Thyroid gland (tissue), 4 donors: ENCODE results near the gene ZNF630. TPM values are rescaled to one million over a fixed set of nuclear protein-coding genes. Genes with fewer than 3 reads are reported as not detected.
"Not testable (repeated sequence)": the region's sequence is repeated elsewhere in the genome, so short reads cannot be mapped to it uniquely, and the experiment has no call there.

Experiments
- DNase-seq, 2 donors: peaks; one replicate each; pipeline ENCODE4 v3.0.0-alpha.2; 2019
- H3K27ac ChIP-seq, 3 donors: fragments of 200-600 bp; sonication (generic); 1 replicate in 2 of 3; 2 replicates in 1 of 3; pipeline ENCODE4 v1.5.1; 2016 to 2019; ENCODE audit warnings: mild to moderate bottlenecking in 1 of 3, moderate library complexity in 1 of 3
- H3K27me3 ChIP-seq: fragments of 200-600 bp; sonication (generic); one replicate; pipeline ENCODE4 v1.5.1; 2019
- H3K36me3 ChIP-seq, 2 donors: fragments of 200-600 bp; sonication (generic); one replicate each; pipeline ENCODE4 v1.5.1; 2016 to 2019
- H3K4me1 ChIP-seq, 2 donors: fragments of 200-600 bp; sonication (generic); one replicate each; pipeline ENCODE4 v1.5.1; 2017 to 2019
- H3K4me3 ChIP-seq, 3 donors: fragments of 200-600 bp; sonication (generic); replicated peaks in 1 of 3; 1 replicate in 2 of 3; 2 replicates in 1 of 3; pipeline ENCODE4 v1.5.1; 2016; ENCODE audit warnings: mild to moderate bottlenecking in 1 of 3
- H3K9me3 ChIP-seq: fragments of 200-600 bp; sonication (generic); one replicate; pipeline ENCODE4 v1.5.1; 2017
- CTCF ChIP-seq, 6 experiments: fragments of 200-600 bp in 3 of 6; fragments of 450-650 bp in 3 of 6; sonication (generic) in 3 of 6; IDR thresholded peaks; one replicate each; pipeline ENCODE4 v1.5.1; 2016 to 2019; ENCODE audit warnings: antibody characterized with exemption in 6 of 6, mild to moderate bottlenecking in 2 of 6, inconsistent platforms in 1 of 6, moderate library complexity in 1 of 6
- POLR2A ChIP-seq, 2 donors: fragments of 450-650 bp; IDR thresholded peaks; one replicate each; pipeline ENCODE4 v1.6.1; 2017; ENCODE audit warnings: antibody characterized with exemption in 2 of 2, mild to moderate bottlenecking in 2 of 2, moderate library complexity in 1 of 2
- WGBS, 2 donors: methylation state at CpG; one replicate each; pipeline ENCODE4 v1.1.5; 2017; 5-methylcytosine and 5-hydroxymethylcytosine counted together
- intact Hi-C: fragments of 100-400 bp; cut with DNase I; formaldehyde crosslinking; loops from one replicate; pipeline ENCODE4 v1.15.1; 2023
- total RNA-seq, 4 donors: library from RNA; depleted of rRNA; stranded (reverse); fragments of >200 nt; gene quantifications; one replicate each; pipeline ENCODE4 v1.2.3, GENCODE V29; 2016

Gene ZNF630
- 1 to 10 TPM; 2.6 to 6.4 (median 6.0) TPM for total RNA-seq

- Histone ChIP-seq H3K27ac (peak within 1 kb of the TSS; percentile 67 to 79 (median 77)), H3K36me3 (no peaks in the 10 kb centered on the region), H3K27me3 (no peaks in the 10 kb centered on the region), H3K4me3 (peak within 1 kb of the TSS; percentile 42 to 79 (median 70)), H3K9me3 (no peaks in the 10 kb centered on the region), H3K4me1 (no peaks in the 10 kb centered on the region)
- DNase-seq, result peak; percentile 86
- intact Hi-C loops, result no loop called here
- TF ChIP-seq CTCF (IDR thresholded peaks at IDR 0.05), result no peak
- peak in 1 of 2 donors; percentile 72 for TF ChIP-seq POLR2A (IDR thresholded peaks at IDR 0.05)
- 1 to 3% methylated on average over 7 to 24 of the region's 48 CpGs for WGBS, 2 donors
Measured at GRCh38 chrX:48071064-48071985, at the start of gene ZNF630. TSS of gene ZNF630 (minus strand) at chrX:48071640. CDS start at chrX:48066886, 4,754 bp downstream.

GRCh38 chrX:48107717-48108116, 36.3 kb upstream of the ZNF630 start:
- intact Hi-C loops, result no loop called here
- WGBS, 2 donors, result 72 to 79% methylated on average over 5 to 6 of the region's 6 CpGs
- H3K27ac ChIP-seq, result no peak overlapping the region
- no peak overlapping the region for H3K4me3 ChIP-seq
- no peaks in the 10 kb centered on the region for H3K4me1 ChIP-seq
- H3K9me3 ChIP-seq, result no peaks in the 10 kb centered on the region
- no peak for DNase-seq
- TF ChIP-seq CTCF (IDR thresholded peaks at IDR 0.05) (no peak), POLR2A (IDR thresholded peaks at IDR 0.05) (no peak)
- no peaks in the 10 kb centered on the region for H3K27me3 ChIP-seq
- no peaks in the 10 kb centered on the region for H3K36me3 ChIP-seq

- 92 to 97% methylated on average over 6 of the region's 6 CpGs for WGBS, 2 donors
- no peak overlapping the region for H3K4me3 ChIP-seq
- no peak for DNase-seq
- TF ChIP-seq POLR2A (IDR thresholded peaks at IDR 0.05) (no peak), CTCF (IDR thresholded peaks at IDR 0.05) (no peak)
- no peaks in the 10 kb centered on the region for H3K4me1 ChIP-seq
- H3K36me3 ChIP-seq, result no peaks in the 10 kb centered on the region
- intact Hi-C loops, result no loop called here
- no peak overlapping the region for H3K27ac ChIP-seq
- no peaks in the 10 kb centered on the region for H3K9me3 ChIP-seq
- no peaks in the 10 kb centered on the region for H3K27me3 ChIP-seq
Measured at GRCh38 chrX:48102874-48103374, 31.5 kb upstream of the ZNF630 start.

- H3K27me3 ChIP-seq, result no peaks in the 10 kb centered on the region
- H3K27ac ChIP-seq, result no peak overlapping the region
- no peak for DNase-seq
- no peaks in the 10 kb centered on the region for H3K4me1 ChIP-seq
- no peaks in the 10 kb centered on the region for H3K36me3 ChIP-seq
- intact Hi-C loops, result no loop called here
- 92 to 93% methylated on average over 3 of the region's 3 CpGs for WGBS, 2 donors
- H3K9me3 ChIP-seq, result no peaks in the 10 kb centered on the region
- H3K4me3 ChIP-seq, result no peak overlapping the region
- TF ChIP-seq POLR2A (IDR thresholded peaks at IDR 0.05), result no peak
- no peak for TF ChIP-seq CTCF (IDR thresholded peaks at IDR 0.05)
Measured at GRCh38 chrX:48101443-48101842, 30.0 kb upstream of the ZNF630 start.

- intact Hi-C loops, result not testable (repeated sequence)
Measured at GRCh38 chrX:48092558-48092957, 21.1 kb upstream of the ZNF630 start.

More at GRCh38 chrX:48092558-48092957, 21.1 kb upstream of the ZNF630 start:
- 93% methylated on average over 2 of the region's 3 CpGs; no CpG with 5 or more reads in 1 of the 2 donors for WGBS, 2 donors
- not testable (repeated sequence) for H3K27me3 ChIP-seq, H3K9me3 ChIP-seq, H3K36me3 ChIP-seq, H3K4me3 ChIP-seq, H3K4me1 ChIP-seq, DNase-seq, H3K27ac ChIP-seq
